Gastrocnemius medialis (tissue), 4 donors: Measurements from ENCODE around the gene JADE1. TPM values are rescaled to one million over a fixed set of nuclear protein-coding genes. Genes with fewer than 3 reads are reported as not detected.

Experiments
- ATAC-seq, 2 donors: fragments of 150-250 bp; one replicate each; pipeline ENCODE4 v1.9.1; 2016
- DNase-seq, 2 donors: peaks; one replicate each; pipeline ENCODE4 v3.0.0-alpha.2; 2019
- H3K27ac ChIP-seq, 4 donors: fragments of 200-600 bp; sonication (generic); 1 replicate in 1 of 4; 2 replicates in 3 of 4; pipeline ENCODE4 v1.5.1; 2016 to 2018; ENCODE audit warnings: mild to moderate bottlenecking in 2 of 4, moderate library complexity in 1 of 4
- H3K27me3 ChIP-seq, 3 donors: fragments of 200-600 bp; sonication (generic) in 2 of 3; 1 replicate in 1 of 3; 2 replicates in 2 of 3; pipeline versions ENCODE4 v1.5.1 to v1.6.0; 2016 to 2019; ENCODE audit warnings: mild to moderate bottlenecking in 1 of 3, moderate library complexity in 1 of 3
- H3K36me3 ChIP-seq, 2 donors: fragments of 200-600 bp; sonication (generic) in 1 of 2; one replicate each; pipeline ENCODE4 v1.5.1; 2017 to 2018
- H3K4me1 ChIP-seq, 2 donors: fragments of 200-600 bp; sonication (generic) in 1 of 2; one replicate each; pipeline ENCODE4 v1.5.1; 2016 to 2017; ENCODE audit warnings: mild to moderate bottlenecking in 2 of 2
- H3K4me3 ChIP-seq, 4 donors: fragments of 200-600 bp; sonication (generic) in 3 of 4; 1 replicate in 1 of 4; 2 replicates in 3 of 4; pipeline ENCODE4 v1.5.1; 2016 to 2019; ENCODE audit warnings: mild to moderate bottlenecking in 2 of 4
- H3K9me3 ChIP-seq, 3 donors: fragments of 200-600 bp; sonication (generic) in 2 of 3; 1 replicate in 1 of 3; 2 replicates in 2 of 3; pipeline ENCODE4 v1.5.1; 2016 to 2019
- POLR2A ChIP-seq, 2 donors: fragments of 450-650 bp; IDR thresholded peaks; one replicate each; pipeline ENCODE4 v1.6.1; 2017; ENCODE audit warnings: antibody characterized with exemption in 2 of 2, mild to moderate bottlenecking in 2 of 2, moderate library complexity in 2 of 2
- in situ Hi-C, 4 donors: fragments of 200-750 bp; cut with MboI; loops; one replicate each; pipeline versions ENCODE4 v1.15.0 to v1.8.0; 2017; ENCODE audit warnings: low sequenced_read_pairs in 4 of 4
- intact Hi-C: fragments of 100-400 bp; cut with DNase I; formaldehyde crosslinking; loops from one replicate; pipeline ENCODE4 v1.15.1; 2023; ENCODE audit warnings: low total_unique reads
- total RNA-seq, 4 donors: library from RNA; depleted of rRNA; stranded (reverse); fragments of >200 nt; gene quantifications; one replicate each; pipeline versions ENCODE4 v1.1.0 to v1.2.3, GENCODE V29; 2016
- TF ChIP-seq, protein P1 (sequence below), 5 experiments: fragments of 450-650 bp in 3 of 5; fragments of 200-600 bp in 2 of 5; sonication (generic) in 2 of 5; IDR thresholded peaks in 4 of 5; conservative IDR thresholded peaks in 1 of 5; 1 replicate in 4 of 5; 2 replicates in 1 of 5; pipeline ENCODE4 v1.5.1; 2016 to 2019; ENCODE audit warnings: antibody characterized with exemption in 5 of 5, mild to moderate bottlenecking in 3 of 5, moderate library complexity in 3 of 5

Gene JADE1
- total RNA-seq, 4 donors from 2014 or later, result 14.2 to 21.1 (median 14.9) TPM

GRCh38 chr4:128876200-128876599 is 66.7 kb downstream of the JADE1 start:
- H3K36me3 ChIP-seq, result peaks cover 0 to 18% of the 10 kb centered on the region in 2 donors
- no peaks in the 10 kb centered on the region for H3K9me3 ChIP-seq
- TF ChIP-seq, protein P1, sequence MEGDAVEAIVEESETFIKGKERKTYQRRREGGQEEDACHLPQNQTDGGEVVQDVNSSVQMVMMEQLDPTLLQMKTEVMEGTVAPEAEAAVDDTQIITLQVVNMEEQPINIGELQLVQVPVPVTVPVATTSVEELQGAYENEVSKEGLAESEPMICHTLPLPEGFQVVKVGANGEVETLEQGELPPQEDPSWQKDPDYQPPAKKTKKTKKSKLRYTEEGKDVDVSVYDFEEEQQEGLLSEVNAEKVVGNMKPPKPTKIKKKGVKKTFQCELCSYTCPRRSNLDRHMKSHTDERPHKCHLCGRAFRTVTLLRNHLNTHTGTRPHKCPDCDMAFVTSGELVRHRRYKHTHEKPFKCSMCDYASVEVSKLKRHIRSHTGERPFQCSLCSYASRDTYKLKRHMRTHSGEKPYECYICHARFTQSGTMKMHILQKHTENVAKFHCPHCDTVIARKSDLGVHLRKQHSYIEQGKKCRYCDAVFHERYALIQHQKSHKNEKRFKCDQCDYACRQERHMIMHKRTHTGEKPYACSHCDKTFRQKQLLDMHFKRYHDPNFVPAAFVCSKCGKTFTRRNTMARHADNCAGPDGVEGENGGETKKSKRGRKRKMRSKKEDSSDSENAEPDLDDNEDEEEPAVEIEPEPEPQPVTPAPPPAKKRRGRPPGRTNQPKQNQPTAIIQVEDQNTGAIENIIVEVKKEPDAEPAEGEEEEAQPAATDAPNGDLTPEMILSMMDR (IDR thresholded peaks at IDR 0.05 in 4 of 5, conservative IDR thresholded peaks at IDR 0.05 in 1 of 5), result no peak
- TF ChIP-seq POLR2A (IDR thresholded peaks at IDR 0.05), result no peak
- DNase-seq (no peak), ATAC-seq (no peak)
- H3K4me1 ChIP-seq, result no peaks in the 10 kb centered on the region
- in situ Hi-C loops, result no loop called here
- H3K27me3 ChIP-seq, result no peaks in the 10 kb centered on the region
- H3K4me3 ChIP-seq, result no peak overlapping the region
- intact Hi-C loops, result no loop called here
- H3K27ac ChIP-seq, result no peak overlapping the region

GRCh38 chr4:128877934-128878333 is 68.4 kb downstream of the JADE1 start:
- Histone ChIP-seq H3K4me3 (no peak overlapping the region), H3K4me1 (no peaks in the 10 kb centered on the region), H3K27me3 (no peaks in the 10 kb centered on the region), H3K9me3 (no peaks in the 10 kb centered on the region), H3K36me3 (peaks cover 0 to 1% of the 10 kb centered on the region in 2 donors), H3K27ac (no peak overlapping the region)
- no peak for DNase-seq
- TF ChIP-seq POLR2A (IDR thresholded peaks at IDR 0.05), result no peak
- TF ChIP-seq, protein P1 (IDR thresholded peaks at IDR 0.05 in 4 of 5, conservative IDR thresholded peaks at IDR 0.05 in 1 of 5), result no peak
- intact Hi-C loops (no loop called here), in situ Hi-C loops (no loop called here)
- ATAC-seq, result no peak

- no peaks in the 10 kb centered on the region for H3K9me3 ChIP-seq
- no peak for DNase-seq
- H3K4me3 ChIP-seq, result no peak overlapping the region
- intact Hi-C loops, result no loop called here
- ATAC-seq, result no peak
- in situ Hi-C loops, result no loop called here
- H3K27me3 ChIP-seq, result no peaks in the 10 kb centered on the region
- H3K4me1 ChIP-seq, result no peaks in the 10 kb centered on the region
- H3K27ac ChIP-seq, result no peak overlapping the region
- H3K36me3 ChIP-seq, result no peaks in the 10 kb centered on the region
- TF ChIP-seq POLR2A (IDR thresholded peaks at IDR 0.05), result no peak
- TF ChIP-seq, protein P1 (IDR thresholded peaks at IDR 0.05 in 4 of 5, conservative IDR thresholded peaks at IDR 0.05 in 1 of 5), result no peak
These were observed 69.8 kb downstream of the JADE1 start for GRCh38 chr4:128879283-128879682.

GRCh38 chr4:128879971-128880370 is 70.5 kb downstream of the JADE1 start:
- H3K9me3 ChIP-seq, result no peaks in the 10 kb centered on the region
- DNase-seq (no peak), ATAC-seq (no peak)
- intact Hi-C loops (no loop called here), in situ Hi-C loops (no loop called here)
- TF ChIP-seq, protein P1 (IDR thresholded peaks at IDR 0.05 in 4 of 5, conservative IDR thresholded peaks at IDR 0.05 in 1 of 5), result no peak
- no peak overlapping the region for H3K27ac ChIP-seq
- no peaks in the 10 kb centered on the region for H3K27me3 ChIP-seq
- no peak overlapping the region for H3K4me3 ChIP-seq
- H3K36me3 ChIP-seq, result no peaks in the 10 kb centered on the region
- no peaks in the 10 kb centered on the region for H3K4me1 ChIP-seq

- no peak overlapping the region for H3K4me3 ChIP-seq
- H3K36me3 ChIP-seq, result no peaks in the 10 kb centered on the region
- no peaks in the 10 kb centered on the region for H3K27me3 ChIP-seq
- TF ChIP-seq POLR2A (IDR thresholded peaks at IDR 0.05), result no peak
- TF ChIP-seq, protein P1 (IDR thresholded peaks at IDR 0.05 in 4 of 5, conservative IDR thresholded peaks at IDR 0.05 in 1 of 5), result no peak
- no peak for ATAC-seq
- no peaks in the 10 kb centered on the region for H3K9me3 ChIP-seq
- H3K27ac ChIP-seq, result no peak overlapping the region
- no peaks in the 10 kb centered on the region for H3K4me1 ChIP-seq
- DNase-seq, result no peak
- in situ Hi-C loops, result no loop called here
- intact Hi-C loops, result no loop called here
These were observed 71.2 kb downstream of the JADE1 start for GRCh38 chr4:128880662-128881061.
